K562 (cell line): ENCODE data around the gene HLA-DMB. TPM values are rescaled to one million over a fixed set of nuclear protein-coding genes. Genes with fewer than 3 reads are reported as not detected.

Experiments used
- FOXP1 ChIP-seq: sonication (generic); formaldehyde crosslinking; IDR thresholded peaks from 2 replicates; pipeline ENCODE4 v1.8.0; 2022; ENCODE audit warnings: mild to moderate bottlenecking, missing genetic modification reagents
- KHSRP ChIP-seq: fragments of 450-650 bp; IDR thresholded peaks from 2 replicates; pipeline ENCODE4 v1.6.1; 2017
- SMAD1 ChIP-seq: fragments of 150-350 bp; IDR thresholded peaks from 2 replicates; pipeline ENCODE4 v1.6.1; 2014; ENCODE audit warnings: low read length, low read depth; ENCODE audit not compliant: partially characterized antibody
- SMAD4 ChIP-seq: fragments of 250-450 bp; sonication (Bioruptor Pico); conservative IDR thresholded peaks from 2 replicates; pipeline ENCODE4 v1.8.0; 2021; ENCODE audit warnings: inconsistent platforms, mild to moderate bottlenecking, moderate library complexity
- ZFPM2 ChIP-seq: fragments of 250-450 bp; sonication (Bioruptor Pico); IDR thresholded peaks from 2 replicates; pipeline ENCODE4 v1.5.1; 2022; ENCODE audit warnings: mild to moderate bottlenecking
- polyA plus RNA-seq, 8 experiments: library from polyadenylated mRNA; depleted of rRNA in 4 of 8; stranded (reverse) in 5 of 8; unstranded in 3 of 8; fragments of >200 nt; fragmentation: Nextera tagmentation in 2 of 8; fragmentation: Illumina TruSeq in 1 of 8; extraction: Ambion mirVana in 2 of 8; extraction: Trizol in 1 of 8; gene quantifications; 2 replicates each; pipeline versions ENCODE4 v1.2.1 to v1.2.3, GENCODE V29; 2011 to 2014; ENCODE audit warnings: inconsistent platforms in 1 of 8, missing spikeins in 1 of 8
- total RNA-seq, 7 experiments: library from RNA; depleted of rRNA in 6 of 7; stranded (reverse); fragments of >200 nt in 6 of 7; fragmentation: Illumina TruSeq in 2 of 7; extraction: Trizol in 2 of 7; gene quantifications; 2 replicates each; pipeline versions ENCODE4 v1.2.1 to v1.2.3, GENCODE V29; 2011 to 2021; ENCODE audit warnings: low replicate concordance in 1 of 7
- TF ChIP-seq, protein P1 (sequence below): fragments of 250-450 bp; sonication (Bioruptor Pico); IDR thresholded peaks from 2 replicates; pipeline ENCODE4 v1.4.0; 2020
- TF ChIP-seq, protein P2 (sequence below), 2 experiments: fragments of 450-650 bp; formaldehyde crosslinking in 1 of 2; IDR thresholded peaks; 2 replicates each; pipeline versions ENCODE4 v1.4.0 to v1.6.1; 2014 to 2020; ENCODE audit warnings: mild to moderate bottlenecking in 2 of 2, borderline replicate concordance in 1 of 2, low read depth in 1 of 2
- TF ChIP-seq, protein P3 (sequence below): sonication (generic); formaldehyde crosslinking; IDR thresholded peaks from 2 replicates; pipeline ENCODE4 v1.8.0; 2022; ENCODE audit warnings: missing genetic modification reagents, mild to moderate bottlenecking, borderline replicate concordance
- TF ChIP-seq, protein P4 (sequence below): IDR thresholded peaks from 2 replicates; pipeline ENCODE4 v1.6.1; 2014; ENCODE audit warnings: antibody characterized with exemption

The HLA-DMB gene
- total and polyA plus RNA-seq, 9 of the 15 experiments (the other 6 are each of a cell fraction or from before 2014, with no cell fraction given) = 0.38 TPM; not detected in 8

DNA sequence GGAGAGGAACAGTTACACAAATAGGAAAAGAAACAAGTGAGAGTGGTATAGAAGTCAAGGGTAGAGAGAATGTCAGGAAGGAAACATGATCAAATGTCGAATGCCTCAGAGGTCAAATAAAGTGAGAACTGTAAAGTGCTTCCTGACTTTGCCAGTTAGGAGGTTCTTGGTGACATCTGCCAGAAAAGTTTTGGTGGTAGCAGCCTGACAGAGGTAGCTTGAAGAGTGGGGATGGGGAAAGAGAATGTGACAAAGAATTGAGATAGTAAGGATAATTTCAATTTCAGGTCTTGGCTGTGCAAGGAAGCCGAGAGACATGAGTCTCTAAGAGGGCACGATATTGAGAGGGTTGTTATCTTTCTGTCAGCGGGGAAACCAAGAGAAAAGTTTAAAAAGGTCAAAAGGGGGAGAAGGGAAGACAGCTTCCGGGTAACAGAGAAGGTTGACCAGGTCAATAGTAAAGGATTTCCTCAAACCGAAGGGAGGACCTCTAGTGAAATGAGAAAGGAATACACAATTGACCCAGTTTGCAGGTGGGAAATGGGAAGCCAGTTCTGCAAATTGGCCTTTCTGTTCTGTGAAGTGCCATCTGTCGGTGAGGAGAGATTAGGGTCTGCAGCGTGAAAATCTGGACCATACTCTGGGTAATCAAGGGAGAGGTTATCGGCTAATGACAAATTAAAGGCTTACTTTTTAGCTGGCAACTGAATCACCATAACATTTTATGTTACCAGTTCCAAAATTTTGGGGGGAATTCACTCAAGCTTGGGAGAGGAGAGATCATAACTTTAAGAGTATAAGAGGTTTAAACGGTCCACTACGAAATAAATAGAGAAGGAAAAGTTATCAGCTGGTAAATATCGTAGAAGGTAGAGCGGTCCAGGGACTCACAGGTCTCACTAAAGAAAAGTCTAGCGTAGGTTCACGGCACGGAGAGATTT lies 26.6 kb upstream of the HLA-DMB start (continued):
- TF ChIP-seq, protein P1, sequence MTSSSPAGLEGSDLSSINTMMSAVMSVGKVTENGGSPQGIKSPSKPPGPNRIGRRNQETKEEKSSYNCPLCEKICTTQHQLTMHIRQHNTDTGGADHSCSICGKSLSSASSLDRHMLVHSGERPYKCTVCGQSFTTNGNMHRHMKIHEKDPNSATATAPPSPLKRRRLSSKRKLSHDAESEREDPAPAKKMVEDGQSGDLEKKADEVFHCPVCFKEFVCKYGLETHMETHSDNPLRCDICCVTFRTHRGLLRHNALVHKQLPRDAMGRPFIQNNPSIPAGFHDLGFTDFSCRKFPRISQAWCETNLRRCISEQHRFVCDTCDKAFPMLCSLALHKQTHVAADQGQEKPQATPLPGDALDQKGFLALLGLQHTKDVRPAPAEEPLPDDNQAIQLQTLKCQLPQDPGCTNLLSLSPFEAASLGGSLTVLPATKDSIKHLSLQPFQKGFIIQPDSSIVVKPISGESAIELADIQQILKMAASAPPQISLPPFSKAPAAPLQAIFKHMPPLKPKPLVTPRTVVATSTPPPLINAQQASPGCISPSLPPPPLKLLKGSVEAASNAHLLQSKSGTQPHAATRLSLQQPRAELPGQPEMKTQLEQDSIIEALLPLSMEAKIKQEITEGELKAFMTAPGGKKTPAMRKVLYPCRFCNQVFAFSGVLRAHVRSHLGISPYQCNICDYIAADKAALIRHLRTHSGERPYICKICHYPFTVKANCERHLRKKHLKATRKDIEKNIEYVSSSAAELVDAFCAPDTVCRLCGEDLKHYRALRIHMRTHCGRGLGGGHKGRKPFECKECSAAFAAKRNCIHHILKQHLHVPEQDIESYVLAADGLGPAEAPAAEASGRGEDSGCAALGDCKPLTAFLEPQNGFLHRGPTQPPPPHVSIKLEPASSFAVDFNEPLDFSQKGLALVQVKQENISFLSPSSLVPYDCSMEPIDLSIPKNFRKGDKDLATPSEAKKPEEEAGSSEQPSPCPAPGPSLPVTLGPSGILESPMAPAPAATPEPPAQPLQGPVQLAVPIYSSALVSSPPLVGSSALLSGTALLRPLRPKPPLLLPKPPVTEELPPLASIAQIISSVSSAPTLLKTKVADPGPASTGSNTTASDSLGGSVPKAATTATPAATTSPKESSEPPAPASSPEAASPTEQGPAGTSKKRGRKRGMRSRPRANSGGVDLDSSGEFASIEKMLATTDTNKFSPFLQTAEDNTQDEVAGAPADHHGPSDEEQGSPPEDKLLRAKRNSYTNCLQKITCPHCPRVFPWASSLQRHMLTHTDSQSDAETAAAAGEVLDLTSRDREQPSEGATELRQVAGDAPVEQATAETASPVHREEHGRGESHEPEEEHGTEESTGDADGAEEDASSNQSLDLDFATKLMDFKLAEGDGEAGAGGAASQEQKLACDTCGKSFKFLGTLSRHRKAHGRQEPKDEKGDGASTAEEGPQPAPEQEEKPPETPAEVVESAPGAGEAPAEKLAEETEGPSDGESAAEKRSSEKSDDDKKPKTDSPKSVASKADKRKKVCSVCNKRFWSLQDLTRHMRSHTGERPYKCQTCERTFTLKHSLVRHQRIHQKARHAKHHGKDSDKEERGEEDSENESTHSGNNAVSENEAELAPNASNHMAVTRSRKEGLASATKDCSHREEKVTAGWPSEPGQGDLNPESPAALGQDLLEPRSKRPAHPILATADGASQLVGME (CRISPR knock-in tag) = no peak
- TF ChIP-seq, protein P2, sequence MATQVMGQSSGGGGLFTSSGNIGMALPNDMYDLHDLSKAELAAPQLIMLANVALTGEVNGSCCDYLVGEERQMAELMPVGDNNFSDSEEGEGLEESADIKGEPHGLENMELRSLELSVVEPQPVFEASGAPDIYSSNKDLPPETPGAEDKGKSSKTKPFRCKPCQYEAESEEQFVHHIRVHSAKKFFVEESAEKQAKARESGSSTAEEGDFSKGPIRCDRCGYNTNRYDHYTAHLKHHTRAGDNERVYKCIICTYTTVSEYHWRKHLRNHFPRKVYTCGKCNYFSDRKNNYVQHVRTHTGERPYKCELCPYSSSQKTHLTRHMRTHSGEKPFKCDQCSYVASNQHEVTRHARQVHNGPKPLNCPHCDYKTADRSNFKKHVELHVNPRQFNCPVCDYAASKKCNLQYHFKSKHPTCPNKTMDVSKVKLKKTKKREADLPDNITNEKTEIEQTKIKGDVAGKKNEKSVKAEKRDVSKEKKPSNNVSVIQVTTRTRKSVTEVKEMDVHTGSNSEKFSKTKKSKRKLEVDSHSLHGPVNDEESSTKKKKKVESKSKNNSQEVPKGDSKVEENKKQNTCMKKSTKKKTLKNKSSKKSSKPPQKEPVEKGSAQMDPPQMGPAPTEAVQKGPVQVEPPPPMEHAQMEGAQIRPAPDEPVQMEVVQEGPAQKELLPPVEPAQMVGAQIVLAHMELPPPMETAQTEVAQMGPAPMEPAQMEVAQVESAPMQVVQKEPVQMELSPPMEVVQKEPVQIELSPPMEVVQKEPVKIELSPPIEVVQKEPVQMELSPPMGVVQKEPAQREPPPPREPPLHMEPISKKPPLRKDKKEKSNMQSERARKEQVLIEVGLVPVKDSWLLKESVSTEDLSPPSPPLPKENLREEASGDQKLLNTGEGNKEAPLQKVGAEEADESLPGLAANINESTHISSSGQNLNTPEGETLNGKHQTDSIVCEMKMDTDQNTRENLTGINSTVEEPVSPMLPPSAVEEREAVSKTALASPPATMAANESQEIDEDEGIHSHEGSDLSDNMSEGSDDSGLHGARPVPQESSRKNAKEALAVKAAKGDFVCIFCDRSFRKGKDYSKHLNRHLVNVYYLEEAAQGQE (IDR thresholded peaks at IDR 0.05; ENCODE audit: borderline replicate concordance) = peak; percentile 26; the same call in 1 of the 2 replicates
- TF ChIP-seq, protein P2 (CRISPR knock-in tag; IDR thresholded peaks at IDR 0.05; ENCODE audit: low read depth) = no peak
- TF ChIP-seq KHSRP = no peak; the same call in 1 of the 2 replicates
- 0 out of 2 replicates have a peak, but pooled peaks have one; percentile 9 for TF ChIP-seq SMAD4 (CRISPR knock-in tag)
- TF ChIP-seq, protein P3, sequence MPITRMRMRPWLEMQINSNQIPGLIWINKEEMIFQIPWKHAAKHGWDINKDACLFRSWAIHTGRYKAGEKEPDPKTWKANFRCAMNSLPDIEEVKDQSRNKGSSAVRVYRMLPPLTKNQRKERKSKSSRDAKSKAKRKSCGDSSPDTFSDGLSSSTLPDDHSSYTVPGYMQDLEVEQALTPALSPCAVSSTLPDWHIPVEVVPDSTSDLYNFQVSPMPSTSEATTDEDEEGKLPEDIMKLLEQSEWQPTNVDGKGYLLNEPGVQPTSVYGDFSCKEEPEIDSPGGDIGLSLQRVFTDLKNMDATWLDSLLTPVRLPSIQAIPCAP = no peak
- TF ChIP-seq SMAD1 = no peak
- no peak for TF ChIP-seq ZFPM2
- TF ChIP-seq, protein P4, sequence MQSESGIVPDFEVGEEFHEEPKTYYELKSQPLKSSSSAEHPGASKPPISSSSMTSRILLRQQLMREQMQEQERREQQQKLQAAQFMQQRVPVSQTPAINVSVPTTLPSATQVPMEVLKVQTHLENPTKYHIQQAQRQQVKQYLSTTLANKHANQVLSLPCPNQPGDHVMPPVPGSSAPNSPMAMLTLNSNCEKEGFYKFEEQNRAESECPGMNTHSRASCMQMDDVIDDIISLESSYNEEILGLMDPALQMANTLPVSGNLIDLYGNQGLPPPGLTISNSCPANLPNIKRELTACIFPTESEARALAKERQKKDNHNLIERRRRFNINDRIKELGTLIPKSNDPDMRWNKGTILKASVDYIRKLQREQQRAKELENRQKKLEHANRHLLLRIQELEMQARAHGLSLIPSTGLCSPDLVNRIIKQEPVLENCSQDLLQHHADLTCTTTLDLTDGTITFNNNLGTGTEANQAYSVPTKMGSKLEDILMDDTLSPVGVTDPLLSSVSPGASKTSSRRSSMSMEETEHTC = no peak
- TF ChIP-seq FOXP1 (CRISPR knock-in tag) = peak; percentile 5; the same call in 1 of the 2 replicates
